HG02840 (cell line): ENCODE data around the gene TOR1A.
"Not testable (repeated sequence)": the region's sequence is repeated elsewhere in the genome, so short reads cannot be mapped to it uniquely, and the experiment has no call there.

ENCODE experiments used
- ATAC-seq: cut with Tn5 transposase; IDR thresholded peaks from one replicate; pipeline ENCODE4 v1.9.1; 2021; ENCODE audit warnings: mild to moderate bottlenecking, moderate library complexity, moderate number of reproducible peaks; ENCODE audit not compliant: unreplicated experiment, low FRiP score

Gene TOR1A

DNA sequence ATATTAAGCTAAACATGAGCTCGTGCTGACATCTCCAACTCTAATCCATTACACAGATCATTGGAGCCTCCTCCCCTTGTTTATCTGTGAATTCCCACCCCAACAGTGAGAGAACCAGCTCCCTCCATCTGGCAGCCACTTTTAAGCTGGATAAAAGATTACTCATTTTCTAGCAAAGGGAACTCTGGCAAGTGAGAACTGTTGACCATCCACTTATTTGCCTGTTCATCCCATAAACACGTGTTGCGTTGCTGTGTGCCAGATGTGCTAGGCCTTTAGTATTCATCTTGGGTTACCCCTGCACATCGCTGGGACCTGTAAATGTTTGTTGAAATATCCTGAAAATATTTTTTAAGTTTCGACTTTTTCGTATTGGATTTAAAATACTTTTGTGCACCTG lies 2.4 kb upstream of the TOR1A start:
- ATAC-seq, result no peak

DNA sequence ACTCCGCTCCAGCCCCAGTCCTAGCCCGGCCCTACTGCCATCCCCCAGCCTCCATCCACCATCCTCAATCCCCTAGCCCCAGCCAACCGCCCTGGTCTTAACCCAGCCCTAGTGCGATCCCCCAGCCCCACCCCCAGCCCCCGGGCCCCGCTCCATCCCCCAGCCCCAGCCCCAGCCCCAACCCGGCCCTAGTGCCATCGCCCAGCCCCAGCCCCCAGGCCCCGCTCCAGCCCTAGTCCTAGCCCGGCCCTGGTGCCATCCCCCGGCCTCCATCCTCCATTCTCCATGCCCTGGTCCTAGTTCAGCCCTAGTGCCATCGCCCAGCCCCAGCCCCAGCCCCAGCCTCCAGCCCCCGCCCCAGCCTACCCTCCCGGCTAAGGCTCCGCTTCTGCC lies 398 bp downstream of the TOR1A start:
- no peak for ATAC-seq

DNA sequence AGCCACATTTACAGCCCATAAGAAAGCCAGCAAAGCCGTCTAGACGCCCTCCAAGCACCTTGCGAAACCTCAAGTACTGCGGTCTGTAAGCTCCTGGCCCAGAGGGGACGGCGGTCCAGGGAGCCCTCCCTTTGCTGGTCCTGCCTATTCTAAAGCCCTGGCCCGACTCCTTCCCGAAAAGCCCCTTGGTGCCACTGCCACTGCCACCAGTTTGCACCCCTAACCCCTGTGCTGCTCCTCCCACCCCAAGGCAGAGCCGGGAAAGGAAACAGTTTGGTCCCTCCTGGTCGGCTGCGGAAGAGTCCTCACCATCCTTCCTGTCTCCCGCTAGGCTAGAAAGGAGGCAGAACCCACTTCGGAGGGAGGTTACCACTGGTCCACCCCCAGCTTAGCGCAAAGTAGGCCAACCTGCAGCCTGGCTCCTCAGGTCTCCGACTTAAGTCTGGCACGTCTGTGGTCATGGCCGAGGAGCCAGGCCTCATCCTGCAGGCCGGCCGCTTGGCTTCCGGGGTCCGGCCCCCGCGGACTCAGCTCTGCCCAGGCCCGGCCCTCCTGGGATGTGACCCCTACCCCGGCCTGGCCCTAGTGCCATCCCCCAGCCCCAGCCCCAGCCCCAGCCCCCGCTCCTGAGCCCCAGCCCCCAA lies 916 bp downstream of the TOR1A start:
- ATAC-seq, result no peak

DNA sequence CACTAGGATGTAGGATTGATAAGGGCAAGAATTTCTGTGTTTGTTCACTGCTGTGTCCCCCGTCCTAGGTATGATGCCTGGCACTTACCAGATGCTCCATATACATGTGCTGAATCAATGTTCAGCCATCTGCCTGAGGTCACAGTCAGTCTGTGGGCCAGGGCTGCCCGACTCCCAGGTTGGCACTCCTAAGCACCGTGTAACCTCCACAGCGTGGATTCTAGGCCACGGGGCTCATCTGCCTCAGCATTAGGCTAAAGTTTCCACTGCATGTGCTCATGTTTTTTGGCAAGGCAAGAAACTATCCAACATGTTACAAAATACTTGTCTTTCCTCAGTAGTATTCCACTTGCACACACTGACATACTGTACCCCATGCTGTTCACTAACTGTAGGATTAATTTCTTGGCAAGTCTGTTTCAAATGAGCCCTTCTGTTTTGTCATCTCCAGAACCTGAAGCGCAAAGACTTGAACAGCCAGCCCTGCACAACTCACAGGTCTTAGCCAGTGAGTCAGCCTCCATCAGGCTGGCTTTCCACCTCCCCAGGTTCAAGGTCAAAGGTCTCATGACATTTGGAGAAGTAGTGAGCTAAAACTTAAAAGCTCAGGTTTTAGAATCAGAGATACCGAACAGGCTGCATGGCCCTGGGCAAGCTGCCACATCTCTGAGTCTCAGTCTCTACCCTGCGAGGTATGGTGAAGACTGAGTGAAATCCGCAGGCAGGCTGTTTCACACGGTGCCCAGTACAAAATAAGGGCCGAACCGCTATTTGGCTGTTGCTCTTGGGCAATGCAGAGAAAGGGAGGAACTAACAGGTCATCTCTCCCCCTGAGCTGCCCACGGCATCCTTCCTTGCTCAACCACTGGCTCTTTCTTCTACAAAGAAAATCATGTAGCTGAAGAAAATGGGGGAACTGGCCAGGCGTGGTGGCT lies 7.2 kb downstream of the TOR1A start:
- no peak for ATAC-seq

DNA sequence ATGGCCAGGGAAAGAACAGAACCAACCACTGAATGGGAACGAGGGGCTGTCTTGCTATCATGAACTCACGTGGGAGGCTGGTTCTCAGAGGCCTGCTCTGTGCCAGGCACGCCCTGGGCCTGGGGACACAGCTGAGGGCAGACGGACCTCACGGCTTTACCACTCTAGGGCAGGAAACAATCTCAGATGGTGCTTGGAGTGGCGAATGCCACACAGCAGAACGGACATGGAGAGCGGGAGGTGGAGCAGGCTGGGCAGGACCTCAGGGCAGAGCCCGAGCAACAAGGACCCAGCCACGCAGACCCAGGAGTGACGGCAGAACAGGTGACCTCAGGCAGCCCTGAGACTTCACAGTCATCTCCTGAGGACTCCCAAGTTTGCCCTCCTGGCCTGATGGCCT lies 8.7 kb downstream of the TOR1A start:
- no peak for ATAC-seq

DNA sequence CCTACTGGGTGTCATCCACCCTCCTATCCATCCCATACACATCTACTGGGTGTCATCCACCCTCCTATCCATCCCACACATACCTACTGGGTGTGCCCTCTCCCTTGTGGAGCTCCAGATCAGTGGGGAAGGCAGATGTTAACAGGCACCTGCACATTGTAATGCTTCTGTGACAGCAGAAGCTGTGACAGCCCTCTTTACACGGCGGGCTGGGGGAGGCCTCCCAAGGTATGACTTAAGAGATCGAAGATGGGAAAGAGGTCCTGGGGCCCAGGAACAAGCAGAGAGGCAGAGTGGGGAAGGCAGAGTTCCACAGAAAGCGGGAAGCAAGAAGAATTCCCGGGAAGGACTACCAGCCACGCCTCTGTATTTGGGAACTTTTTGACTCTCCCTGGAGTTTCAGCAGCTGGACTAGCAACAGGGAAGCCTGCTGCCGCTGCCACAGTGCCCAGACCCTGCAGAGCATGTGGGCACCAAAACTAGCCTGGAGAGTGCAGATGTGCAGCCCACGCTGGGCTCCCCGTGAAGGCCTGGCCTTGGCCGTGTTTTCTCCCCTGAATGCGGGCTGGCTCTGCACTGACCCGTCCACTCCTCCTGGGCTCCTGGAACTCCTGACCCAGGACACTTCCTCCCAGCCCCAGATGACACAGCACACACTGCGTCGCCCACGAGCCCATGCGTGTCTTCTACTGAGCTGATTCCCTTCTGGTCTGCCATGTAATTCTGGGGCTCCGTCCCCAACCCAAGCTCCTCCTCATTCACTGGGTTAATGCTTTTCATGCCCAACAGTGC lies 9.3 kb downstream of the TOR1A start:
- no peak for ATAC-seq

DNA sequence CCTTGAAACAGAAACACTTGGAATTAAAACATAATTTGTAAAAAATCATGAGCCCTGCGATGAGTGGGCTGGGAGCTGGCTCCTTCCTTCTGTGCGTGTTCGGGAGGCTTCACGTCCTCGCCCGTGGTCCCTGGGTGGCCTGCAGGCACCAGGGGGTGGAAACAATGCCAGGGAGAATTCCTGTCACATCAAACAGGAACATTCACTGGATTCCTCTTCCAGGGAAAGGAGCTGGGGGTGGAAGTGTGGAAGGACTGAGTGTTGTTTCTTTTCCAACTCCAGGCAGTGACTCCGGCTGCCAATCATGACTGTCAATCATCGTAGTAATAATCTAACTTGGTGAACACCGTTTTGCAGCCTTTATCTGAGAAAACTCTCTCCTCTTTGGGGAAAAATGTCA lies 10.3 kb downstream of the TOR1A start:
- no peak for ATAC-seq

DNA sequence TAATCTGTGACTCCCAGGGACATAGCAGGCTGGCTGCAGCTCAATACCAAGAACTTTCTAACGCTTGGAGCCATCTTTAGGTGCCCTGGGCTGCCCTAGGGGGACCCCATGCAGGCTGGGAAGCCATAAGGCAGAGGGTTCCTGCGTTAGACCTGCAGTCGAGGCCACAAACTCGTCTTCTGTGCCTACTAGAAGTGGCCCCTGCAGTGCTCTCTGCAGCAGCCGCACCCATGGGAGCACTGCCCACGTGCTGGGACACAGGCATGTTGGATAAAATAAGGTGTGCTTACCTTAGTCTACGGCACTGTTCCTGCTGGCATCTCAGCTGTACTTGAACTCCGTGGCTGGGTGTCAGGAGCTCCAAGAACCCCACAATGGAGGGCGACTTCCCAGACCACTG lies 11.6 kb downstream of the TOR1A start:
- ATAC-seq, result no peak

DNA sequence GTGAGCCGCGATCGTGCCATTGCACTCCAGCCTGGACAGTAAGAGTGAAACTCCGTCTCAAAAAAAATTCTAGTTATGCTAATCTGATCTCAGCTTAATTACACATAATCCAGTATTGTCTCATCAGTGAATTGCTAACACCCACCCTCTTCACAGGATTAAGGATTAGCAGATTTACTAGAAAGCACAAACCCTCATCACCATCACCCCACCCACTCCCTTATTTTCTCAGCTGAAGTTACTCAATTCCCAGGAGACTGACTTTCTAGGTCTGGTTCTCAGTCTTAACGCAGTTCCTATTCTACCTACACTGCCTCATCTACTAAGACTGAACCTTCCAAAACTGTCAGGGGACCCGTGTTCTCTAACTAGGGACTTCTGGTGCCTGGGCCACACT lies 12.0 kb downstream of the TOR1A start:
- ATAC-seq, result no peak

DNA sequence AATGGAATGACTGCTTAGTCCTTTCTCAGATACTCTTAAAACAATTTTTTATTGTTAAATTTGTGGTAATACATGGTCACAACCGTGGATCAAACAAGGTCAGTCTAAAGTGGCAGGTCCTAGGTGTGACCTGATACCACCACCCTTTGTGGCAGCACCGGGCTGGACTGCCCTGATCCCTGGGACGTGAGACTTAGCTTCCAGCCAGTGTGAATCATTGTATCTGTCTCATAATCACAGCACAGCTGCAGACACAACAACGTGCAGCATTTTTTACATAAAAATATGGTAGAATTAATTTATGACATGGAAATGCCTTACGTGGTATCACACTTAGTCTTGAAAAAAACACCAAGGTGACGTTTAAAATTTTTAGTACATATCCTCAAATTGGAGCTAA lies 13.1 kb downstream of the TOR1A start:
- no peak for ATAC-seq

DNA sequence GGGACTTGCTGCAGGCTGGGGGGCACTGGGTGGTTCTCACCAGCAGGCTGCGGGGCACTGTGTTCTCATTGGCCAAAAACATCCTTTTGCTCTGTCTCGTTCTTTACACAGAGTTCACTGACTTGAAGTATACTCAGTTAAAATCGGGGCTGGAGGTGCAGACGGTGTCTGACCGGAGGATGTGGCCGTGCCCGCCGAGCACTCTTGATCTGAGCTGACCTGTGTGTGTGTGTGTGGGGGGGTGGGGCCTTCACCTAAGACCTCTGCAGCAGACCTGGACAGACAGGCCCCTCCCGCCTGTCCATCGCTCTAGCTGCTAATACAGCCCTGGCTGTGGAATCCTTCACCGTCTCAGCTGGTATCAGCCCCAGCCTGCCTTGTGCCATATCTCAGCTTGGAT lies 13.8 kb downstream of the TOR1A start:
- ATAC-seq, result no peak

DNA sequence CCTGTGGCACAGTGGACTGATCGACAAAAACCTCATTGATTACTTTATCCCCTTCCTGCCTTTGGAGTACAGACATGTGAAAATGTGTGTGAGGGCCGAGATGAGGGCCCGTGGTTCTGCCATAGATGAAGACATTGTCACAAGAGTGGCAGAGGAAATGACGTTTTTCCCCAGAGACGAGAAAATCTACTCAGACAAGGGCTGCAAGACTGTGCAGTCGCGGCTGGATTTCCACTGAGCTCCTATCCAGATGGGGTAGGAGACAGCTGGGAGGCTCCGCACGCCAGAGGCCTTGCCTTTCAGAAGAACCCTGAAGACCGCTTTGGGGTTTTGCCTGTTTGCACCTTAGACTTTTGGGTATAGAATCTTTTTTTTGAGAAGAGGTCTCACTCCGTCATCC lies 14.6 kb downstream of the TOR1A start:
- no peak for ATAC-seq

DNA sequence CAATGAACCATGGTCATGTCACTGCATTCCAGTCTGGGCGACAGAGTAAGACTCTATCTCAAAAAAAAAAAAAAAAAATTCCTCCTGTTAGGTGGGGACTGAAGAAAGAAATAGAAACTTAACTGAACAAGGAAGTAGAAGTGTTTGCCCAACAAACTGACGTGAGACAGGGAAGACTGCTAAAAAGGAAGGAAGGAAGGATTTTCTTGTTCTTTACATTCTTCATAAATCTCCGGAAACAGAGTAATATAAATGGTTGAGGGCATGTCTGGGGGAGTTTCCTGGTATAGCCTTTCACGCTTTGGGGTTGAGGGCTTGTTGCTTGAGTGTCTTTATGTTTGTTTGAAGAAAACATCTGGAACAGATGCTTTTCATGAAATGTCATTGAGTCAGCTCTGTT lies 17.9 kb downstream of the TOR1A start:
- ATAC-seq, result no peak

DNA sequence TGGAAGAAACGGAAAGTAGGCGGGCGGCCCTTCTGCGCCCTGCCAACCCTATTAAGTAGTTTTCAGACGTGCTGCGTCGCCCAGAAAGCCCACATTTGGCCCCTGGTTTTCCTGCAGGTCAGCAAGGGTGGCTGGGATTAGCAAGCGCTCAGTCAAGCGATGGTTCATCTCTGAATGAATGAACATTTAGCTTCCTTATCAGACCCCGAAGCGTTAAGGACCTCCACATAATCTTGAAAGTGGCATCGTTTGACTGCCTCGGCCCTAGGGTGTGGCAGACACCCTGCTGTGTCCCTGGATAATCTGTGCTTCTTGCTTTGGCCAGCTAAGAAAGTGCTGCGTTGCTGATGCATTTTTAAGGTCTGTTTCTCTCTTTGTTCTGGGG lies 20.3 kb downstream of the TOR1A start:
- peak; percentile 15 for ATAC-seq

DNA sequence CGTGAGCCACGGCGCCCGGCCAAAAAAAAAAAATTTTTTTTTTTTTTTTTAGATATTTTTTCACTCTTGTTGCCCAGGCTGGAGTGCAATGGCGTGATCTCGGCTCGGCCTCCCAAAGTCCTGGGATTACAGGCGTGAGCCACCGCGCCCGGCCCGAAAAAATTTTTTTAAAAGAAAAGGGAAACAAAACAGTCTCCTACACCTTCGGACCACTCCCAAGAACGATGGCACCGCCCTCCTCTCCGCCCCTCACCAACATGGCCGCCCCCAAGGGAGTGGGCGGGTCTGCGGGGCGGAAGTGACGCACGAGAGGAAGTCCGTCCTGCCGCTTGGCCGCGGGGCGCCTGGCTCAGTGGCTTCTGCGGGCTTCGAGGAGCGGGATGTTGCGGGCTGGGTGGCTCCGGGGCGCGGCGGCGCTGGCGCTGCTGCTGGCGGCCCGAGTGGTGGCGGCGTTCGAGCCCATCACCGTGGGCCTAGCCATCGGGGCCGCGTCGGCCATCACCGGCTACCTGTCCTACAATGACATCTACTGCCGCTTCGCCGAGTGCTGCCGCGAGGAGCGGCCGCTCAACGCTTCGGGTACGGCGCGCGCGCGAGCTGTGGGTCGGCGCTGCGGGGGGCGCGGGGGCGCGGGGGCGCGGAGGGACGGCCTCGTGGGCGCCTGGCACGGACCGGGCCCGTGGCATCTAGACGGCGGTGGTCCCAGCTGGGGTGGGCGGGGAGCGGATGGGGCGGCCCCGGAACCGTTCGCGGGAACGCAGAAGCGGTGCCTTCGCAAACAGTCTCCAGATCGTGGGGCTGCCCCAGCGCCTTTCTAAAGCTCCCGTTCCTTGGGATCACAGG lies 20.9 kb downstream of the TOR1A start, which contains the start of gene TOR1B:
TOR1B (plus strand) TSS at position 352 of the 843 bp plus-strand sequence; CDS start at position 381, 29 bp downstream.
- peak; percentile 69 for ATAC-seq

DNA sequence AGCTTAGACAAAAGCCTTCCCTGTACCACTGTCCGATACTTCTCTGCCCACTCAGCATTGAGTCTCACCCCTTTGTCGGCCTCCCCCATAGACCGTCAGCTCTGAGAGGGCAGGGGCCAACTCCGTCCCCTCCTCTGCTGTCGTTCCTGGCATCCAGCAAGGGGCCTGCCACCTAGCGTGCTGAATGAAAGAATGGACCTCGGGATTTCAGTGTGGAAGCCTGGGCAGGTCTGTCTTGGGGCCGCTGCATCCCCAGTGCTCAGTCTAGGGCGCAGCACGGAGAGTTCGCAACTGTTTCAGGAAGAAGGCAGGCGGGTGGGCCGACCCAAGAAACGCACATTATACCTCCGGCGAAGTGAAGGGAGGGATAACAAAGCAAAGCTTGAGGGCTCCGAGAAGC lies 22.4 kb downstream of the TOR1A start:
- no peak for ATAC-seq

DNA sequence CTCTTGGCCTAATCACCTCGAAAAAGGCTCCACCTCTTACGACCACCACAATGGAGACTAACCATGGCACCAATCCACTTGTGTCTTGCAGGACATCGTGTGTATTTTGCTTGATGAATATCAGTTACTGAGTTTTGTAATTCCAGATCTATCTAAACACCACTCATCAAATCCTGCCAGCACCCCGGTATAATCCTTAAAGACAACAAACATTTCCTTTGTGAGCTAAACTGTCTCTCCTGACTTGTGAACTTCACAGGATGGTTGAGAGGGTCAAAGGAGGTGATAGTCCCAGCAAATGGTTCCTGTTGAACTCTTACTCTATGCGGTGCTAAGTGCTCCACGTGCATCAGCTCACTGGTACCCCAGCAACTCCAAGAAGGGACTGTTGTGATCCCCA lies 25.0 kb downstream of the TOR1A start:
- no peak for ATAC-seq

DNA sequence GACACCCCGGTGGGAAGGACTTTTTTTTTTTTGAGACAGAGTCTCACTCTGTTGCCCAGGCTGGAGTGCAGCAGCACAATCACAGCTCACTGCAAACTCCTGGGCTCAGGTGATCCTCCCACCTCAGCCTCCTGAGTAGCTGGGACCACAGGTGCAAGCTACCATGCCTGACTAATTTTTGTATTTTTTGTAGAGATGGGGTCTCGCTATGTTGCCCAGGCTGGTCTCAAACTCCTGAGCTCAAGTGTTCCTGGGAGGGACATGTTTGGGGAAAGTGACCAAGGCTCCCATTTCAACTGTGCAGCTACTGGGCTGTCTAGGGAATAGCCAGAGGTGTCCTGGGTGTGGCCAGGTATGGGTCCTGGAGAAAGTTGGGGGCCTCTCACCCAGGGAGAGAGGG lies 27.9 kb downstream of the TOR1A start:
- not testable (repeated sequence) for ATAC-seq

DNA sequence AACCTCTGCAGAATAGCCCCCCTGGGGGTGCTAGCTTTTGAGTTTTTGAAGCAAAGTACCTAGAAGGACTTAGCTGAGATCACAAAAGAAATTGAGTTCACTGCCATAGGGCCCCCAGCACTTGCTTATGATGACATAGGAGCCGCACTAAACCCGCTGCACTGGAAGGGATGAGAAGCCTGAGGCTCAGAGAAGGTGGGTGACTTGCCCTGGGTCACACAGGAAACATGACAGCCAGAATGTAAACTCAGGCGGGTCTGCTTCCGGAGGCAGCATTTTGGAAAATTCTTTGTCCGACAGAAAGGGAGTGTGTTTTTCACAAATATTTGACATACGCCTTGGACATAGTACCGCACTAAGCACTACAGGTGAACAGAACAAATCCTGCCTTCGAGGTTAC lies 29.4 kb downstream of the TOR1A start:
- no peak for ATAC-seq

DNA sequence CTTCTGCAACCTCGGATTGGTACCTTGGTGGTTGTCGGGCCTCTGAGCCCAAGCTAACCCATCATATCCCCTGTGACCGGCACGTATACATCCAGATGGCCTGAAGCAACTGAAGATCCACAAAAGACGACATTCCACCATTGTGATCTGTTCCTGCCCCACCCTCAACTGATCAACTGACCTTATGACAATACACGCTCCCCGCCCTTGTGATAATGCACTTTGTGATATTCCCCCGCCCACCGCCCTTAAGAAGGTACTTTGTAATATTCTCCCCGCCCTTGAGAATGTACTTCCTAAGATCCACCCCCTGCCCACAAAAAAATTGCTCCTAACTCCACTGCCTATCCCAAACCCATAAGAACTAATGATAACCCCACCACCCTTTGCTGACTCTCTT lies 37.5 kb downstream of the TOR1A start:
- no peak for ATAC-seq
